Endothelial cell of umbilical vein (primary cell): Measurements from ENCODE around the gene OR2F1. TPM values are rescaled to one million over a fixed set of nuclear protein-coding genes. Genes with fewer than 3 reads are reported as not detected.

ENCODE experiments used
- BruUV-seq: library from RNA; stranded (reverse); fragments of 400-500 nt; replicated peaks from 2 replicates; lab custom pipeline; 2021; lab: Mats Ljungman, UMichigan
- CTCF ChIA-PET: fragments of 300-600, 350-600 bp; sonication (Branson Sonifier 250); formaldehyde crosslinking; loops from one replicate; lab custom pipeline; 2021; ENCODE audit warnings: antibody characterized with exemption, inconsistent platforms; lab: Charles Lee
- POLR2A ChIA-PET: fragments of 300-600, 350-600 bp; sonication (Branson Sonifier 250); formaldehyde crosslinking; loops from one replicate; lab custom pipeline; 2021; ENCODE audit warnings: antibody characterized with exemption, inconsistent platforms; lab: Charles Lee
- DNase-seq: peaks from one replicate; pipeline ENCODE4 v3.0.0-alpha.2; 2011; ENCODE audit warnings: low read depth, low spot score
- FAIRE-seq: peaks from 2 replicates; lab custom pipeline; 2011; peaks lifted over from hg19 to GRCh38; lab: Jason Lieb, UNC
- H2AFZ ChIP-seq: 2 replicates; pipeline ENCODE4 v1.6.0; 2012; ENCODE audit warnings: low read depth, low read length, control low read depth, inconsistent platforms
- H3K27ac ChIP-seq: 2 replicates; pipeline ENCODE4 v1.5.1; 2011; ENCODE audit warnings: low read depth, mild to moderate bottlenecking, control low read depth, low read length, moderate library complexity; ENCODE audit not compliant: insufficient read depth
- H3K27me3 ChIP-seq, 2 experiments: 2 replicates each; pipeline versions ENCODE4 v1.6.0 to v1.6.1; 2011; ENCODE audit warnings: low read length in 2 of 2, mixed read lengths in 1 of 2; ENCODE audit not compliant: control insufficient read depth in 2 of 2, insufficient read depth in 2 of 2
- H3K36me3 ChIP-seq, 2 experiments: 2 replicates in 1 of 2; 3 replicates in 1 of 2; pipeline ENCODE4 v1.5.1; 2011; ENCODE audit warnings: low read length in 2 of 2, mild to moderate bottlenecking in 1 of 2, moderate library complexity in 1 of 2; ENCODE audit not compliant: control insufficient read depth in 2 of 2, insufficient read depth in 2 of 2; ENCODE audit errors: extremely low read depth in 1 of 2
- H3K4me1 ChIP-seq: 3 replicates; pipeline ENCODE4 v1.5.1; 2011; ENCODE audit warnings: mild to moderate bottlenecking, low read length; ENCODE audit not compliant: control insufficient read depth, insufficient read depth; ENCODE audit errors: extremely low read depth
- H3K4me2 ChIP-seq: 2 replicates; pipeline ENCODE4 v1.6.1; 2011; ENCODE audit warnings: low read length, control low read depth, mixed read lengths; ENCODE audit not compliant: insufficient read depth
- H3K4me3 ChIP-seq, 3 experiments: fragments of 200-600 bp in 1 of 3; sonication (generic), shearing (Covaris generic) in 1 of 3; replicated peaks in 1 of 3; 2 replicates each; pipeline ENCODE4 v1.5.1; 2011 to 2016; ENCODE audit warnings: control low read depth in 3 of 3, low read length in 3 of 3, mild to moderate bottlenecking in 2 of 3, inconsistent platforms in 1 of 3, low read depth in 1 of 3, moderate library complexity in 1 of 3; ENCODE audit not compliant: insufficient read depth in 1 of 3
- H3K79me2 ChIP-seq: 2 replicates; pipeline ENCODE4 v1.6.0; 2012; ENCODE audit warnings: low read length, inconsistent platforms; ENCODE audit not compliant: control insufficient read depth, insufficient read depth
- H3K9ac ChIP-seq: replicated peaks from 2 replicates; pipeline ENCODE3; 2011; ENCODE audit warnings: low read length, control low read depth; ENCODE audit not compliant: insufficient read depth; ENCODE audit errors: extremely low read depth
- H3K9me1 ChIP-seq: replicated peaks from 3 replicates; pipeline ENCODE4 v1.6.0; 2011; ENCODE audit warnings: mild to moderate bottlenecking, low read length; ENCODE audit not compliant: control insufficient read depth, insufficient read depth; ENCODE audit errors: extremely low read depth
- H3K9me3 ChIP-seq: replicated peaks from 2 replicates; pipeline ENCODE4 v1.5.1; 2012; ENCODE audit warnings: low read length, inconsistent platforms; ENCODE audit not compliant: control insufficient read depth, insufficient read depth
- H4K20me1 ChIP-seq: replicated peaks from 2 replicates; pipeline ENCODE3; 2011; ENCODE audit warnings: mild to moderate bottlenecking, low read length; ENCODE audit not compliant: control insufficient read depth, insufficient read depth; ENCODE audit errors: extremely low read depth
- CTCF ChIP-seq, 2 donors: IDR thresholded peaks; 1 replicate in 1 of 2; 2 replicates in 1 of 2; pipeline ENCODE4 v1.5.1; 2011; ENCODE audit warnings: low read length in 2 of 2, mild to moderate bottlenecking in 2 of 2, moderate library complexity in 2 of 2, control low read depth in 1 of 2, inconsistent platforms in 1 of 2, low read depth in 1 of 2; ENCODE audit not compliant: insufficient read depth in 1 of 2; ENCODE audit errors: extremely low read depth in 1 of 2
- EZH2 ChIP-seq: IDR thresholded peaks from 2 replicates; pipeline ENCODE4 v1.6.1; 2012; ENCODE audit warnings: borderline replicate concordance, low read depth, mild to moderate bottlenecking, moderate library complexity, low read length, inconsistent platforms; ENCODE audit not compliant: severe bottlenecking
- FOS ChIP-seq: IDR thresholded peaks from 2 replicates; pipeline ENCODE4 v1.6.1; 2011; ENCODE audit warnings: mild to moderate bottlenecking, low read length, moderate library complexity, borderline replicate concordance; ENCODE audit not compliant: insufficient read depth
- GATA2 ChIP-seq: IDR thresholded peaks from 2 replicates; pipeline ENCODE4 v1.7.0; 2011; ENCODE audit warnings: low read depth, mild to moderate bottlenecking, moderate library complexity, mixed read lengths, low read length; ENCODE audit not compliant: insufficient read length, insufficient read depth
- JUN ChIP-seq: IDR thresholded peaks from 2 replicates; pipeline ENCODE4 v1.6.1; 2011; ENCODE audit warnings: borderline replicate concordance, low read depth; ENCODE audit not compliant: insufficient read length, insufficient read depth
- MAX ChIP-seq: IDR thresholded peaks from 2 replicates; pipeline ENCODE4 v1.6.1; 2011; ENCODE audit not compliant: insufficient read depth, insufficient read length
- MYC ChIP-seq: IDR thresholded peaks from one replicate; pipeline ENCODE4 v1.6.1; 2011; ENCODE audit warnings: mild to moderate bottlenecking, low read depth, low read length
- POLR2A ChIP-seq: IDR thresholded peaks from 2 replicates; pipeline ENCODE4 v1.6.1; 2012; ENCODE audit warnings: low read depth, mild to moderate bottlenecking, control low read depth, low read length
- POLR2AphosphoS5 ChIP-seq: IDR thresholded peaks from 2 replicates; pipeline ENCODE4 v1.6.1; 2012; ENCODE audit warnings: low read depth, mild to moderate bottlenecking, control low read depth, low read length, moderate library complexity; ENCODE audit not compliant: insufficient read depth
- dilution Hi-C: fragments of 300-500 bp; cut with MboI; formaldehyde crosslinking; loops from one replicate; pipeline ENCODE4 v1.15.0; 2019; ENCODE audit warnings: low sequenced_read_pairs; ENCODE audit not compliant: extremely low pct_ligation_motif_present
- intact Hi-C: fragments of 100-400 bp; cut with micrococcal nuclease; formaldehyde crosslinking; loops from one replicate; pipeline ENCODE4 v1.10.0; 2022
- polyA plus RNA-seq, 4 experiments: library from polyadenylated mRNA; depleted of rRNA in 3 of 4; stranded (reverse) in 3 of 4; unstranded in 1 of 4; fragments of >200 nt; gene quantifications; 2 replicates each; pipeline versions ENCODE4 v1.2.1 to v1.2.3, GENCODE V29; 2011 to 2012; ENCODE audit warnings: missing spikeins in 1 of 4
- total RNA-seq: library from RNA; stranded (reverse); gene quantifications from 2 replicates; pipeline ENCODE4 v1.2.3, GENCODE V29; 2021

Gene OR2F1
- total and polyA plus RNA-seq, 2 donors (not counting 3 experiments of a cell fraction or from before 2014, with no cell fraction given): not detected

GRCh38 chr7:143983960-143984359 lies 29.3 kb downstream of the OR2F1 start:
- Histone ChIP-seq H3K4me1 (peaks cover 13% of the 10 kb centered on the region), H2AFZ (no peak overlapping the region), H4K20me1 (no peaks in the 10 kb centered on the region), H3K9ac (no peak overlapping the region), H3K9me1 (peaks cover 2% of the 10 kb centered on the region), H3K79me2 (no peaks in the 10 kb centered on the region), H3K4me2 (no peak overlapping the region), H3K9me3 (no peaks in the 10 kb centered on the region), H3K4me3 (no peak overlapping the region), H3K36me3 (no peaks in the 10 kb centered on the region), H3K27ac (no peak overlapping the region), H3K27me3 (no peaks in the 10 kb centered on the region)
- ChIA-PET POLR2A (no interaction called here), CTCF (interaction anchor here (1.4 kb wide), 1 partner anchor 11 kb away, joined by 4 read pairs; no protein-coding TSS in a partner anchor)
- DNase-seq: no peak
- dilution Hi-C loops (no loop called here), intact Hi-C loops (no loop called here)
- no peak for FAIRE-seq
- TF ChIP-seq EZH2: no peak
- no peak for TF ChIP-seq GATA2
- TF ChIP-seq MYC: no peak
- TF ChIP-seq POLR2A: no peak
- no peak for TF ChIP-seq POLR2AphosphoS5
- no peak for TF ChIP-seq JUN
- no peak for TF ChIP-seq FOS
- no peak for TF ChIP-seq MAX
- TF ChIP-seq CTCF (IDR thresholded peaks at IDR 0.05; ENCODE audit: extremely low read depth in 1 of 2, insufficient read depth in 1 of 2, low read depth in 1 of 2, low read length in 2 of 2): no peak
- BruUV-seq: no TSS peak
